ENCODE results near the gene LCLAT1.
"Not testable (repeated sequence)": the region's sequence is repeated elsewhere in the genome, so short reads cannot be mapped to it uniquely, and the experiment has no call there.

LCLAT1 gene

GRCh38 chr2:30629866-30630265 lies 182.8 kb downstream of the LCLAT1 start:
- H3K4me1 Mint-ChIP-seq = peaks cover 15% of the 10 kb centered on the region
- no peaks in the 10 kb centered on the region for H3K9me3 Mint-ChIP-seq
- DNase-seq (ENCODE audit: low spot score in 2 of 2) = no peak

DNA sequence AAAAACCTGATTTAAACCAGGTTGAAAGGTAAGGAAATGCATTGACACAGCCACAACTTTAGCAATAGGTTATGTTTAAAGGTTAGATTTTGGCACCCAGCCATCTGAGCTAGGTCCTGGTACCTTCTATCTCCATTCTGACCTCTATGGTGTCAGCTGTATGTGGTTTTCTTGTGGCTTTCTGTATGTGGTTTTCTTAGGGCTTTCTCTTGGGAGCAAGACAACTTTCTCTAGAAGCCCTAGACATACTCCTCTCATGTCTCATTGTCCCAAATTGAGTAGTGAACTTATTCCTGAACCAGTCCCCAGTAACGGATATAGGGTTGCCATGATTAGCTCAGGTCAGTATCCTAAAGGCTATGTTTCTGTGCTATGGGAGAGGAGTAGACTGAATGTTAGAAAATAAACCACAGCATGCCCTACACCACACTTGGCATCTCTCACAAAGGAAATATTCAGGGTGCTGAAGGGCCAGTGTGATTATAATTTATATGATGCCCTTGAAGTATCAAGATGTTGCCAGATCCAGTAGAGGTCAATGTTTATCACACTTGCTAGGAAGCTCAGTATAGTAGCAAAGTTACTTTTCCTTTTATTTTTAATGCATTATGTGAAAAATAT lies 184.1 kb downstream of the LCLAT1 start:
- Mint-ChIP-seq H3K36me3 (peaks cover 6% of the 10 kb centered on the region), H3K9me3 (no peaks in the 10 kb centered on the region), H3K27ac (no peak overlapping the region), H3K4me3 (no peak overlapping the region), H3K4me1 (peaks cover 11% of the 10 kb centered on the region)
- ATAC-seq = peak; percentile 16
- no peak for DNase-seq (ENCODE audit: low spot score in 2 of 2)

More at GRCh38 chr2:30629866-30630265, 182.8 kb downstream of the LCLAT1 start:
- no peak overlapping the region for H3K4me3 Mint-ChIP-seq
- H3K27ac Mint-ChIP-seq = no peak overlapping the region
- H3K36me3 Mint-ChIP-seq = peaks cover 6% of the 10 kb centered on the region
- no peak for ATAC-seq

GRCh38 chr2:30633039-30633438 lies 186.0 kb downstream of the LCLAT1 start:
- peaks cover 4% of the 10 kb centered on the region for H3K4me1 Mint-ChIP-seq
- no peak for DNase-seq (ENCODE audit: low spot score in 2 of 2)

DNA sequence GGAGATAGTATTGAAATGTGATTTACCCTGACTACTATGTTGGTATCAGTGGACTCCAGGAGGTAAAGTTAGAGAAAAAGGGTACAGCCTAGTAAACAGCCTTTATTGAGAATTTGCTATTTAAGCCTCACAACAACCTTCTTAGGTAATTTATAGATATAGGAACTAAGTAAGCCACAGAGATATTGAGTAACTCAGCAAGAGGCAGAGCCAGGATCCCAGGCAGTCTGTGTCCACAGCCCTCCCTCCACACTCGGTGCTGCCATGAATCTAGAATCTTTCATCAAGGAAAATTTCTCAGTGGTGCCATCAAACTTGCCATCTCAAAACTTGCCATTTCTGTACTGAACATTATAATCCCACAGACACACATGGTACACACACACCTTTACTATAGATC lies 189.3 kb downstream of the LCLAT1 start:
- H3K36me3 Mint-ChIP-seq = peaks cover 13% of the 10 kb centered on the region
- ATAC-seq (no peak), DNase-seq (ENCODE audit: low spot score in 2 of 2) (no peak)
- H3K4me3 Mint-ChIP-seq = no peak overlapping the region
- H3K4me1 Mint-ChIP-seq = peaks cover 1% of the 10 kb centered on the region
- H3K27ac Mint-ChIP-seq = no peak overlapping the region
- H3K9me3 Mint-ChIP-seq = no peaks in the 10 kb centered on the region

More at GRCh38 chr2:30633039-30633438, 186.0 kb downstream of the LCLAT1 start:
- ATAC-seq = no peak
- no peaks in the 10 kb centered on the region for H3K9me3 Mint-ChIP-seq
- peaks cover 6% of the 10 kb centered on the region for H3K36me3 Mint-ChIP-seq
- H3K4me3 Mint-ChIP-seq = no peak overlapping the region
- H3K27ac Mint-ChIP-seq = no peak overlapping the region

DNA sequence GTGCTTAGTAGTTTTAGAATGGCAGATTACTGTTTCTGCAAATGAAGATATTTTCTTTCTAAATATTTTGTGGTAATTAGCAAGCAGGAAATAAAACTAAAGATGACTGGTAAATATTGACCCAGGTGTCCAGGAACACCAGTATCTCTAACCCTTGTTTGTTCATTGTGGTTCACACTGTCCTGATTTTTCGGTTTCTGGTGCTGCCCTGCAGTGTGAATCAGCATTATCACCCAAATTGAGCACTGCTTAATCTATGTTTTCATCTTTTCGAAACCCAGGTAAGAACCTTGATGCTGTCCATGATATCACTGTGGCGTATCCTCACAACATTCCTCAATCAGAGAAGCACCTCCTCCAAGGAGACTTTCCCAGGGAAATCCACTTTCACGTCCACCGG lies 192.8 kb downstream of the LCLAT1 start:
- Mint-ChIP-seq H3K4me1 (no peaks in the 10 kb centered on the region), H3K27ac (no peak overlapping the region), H3K9me3 (no peaks in the 10 kb centered on the region), H3K4me3 (no peak overlapping the region), H3K36me3 (peaks cover 20% of the 10 kb centered on the region)
- no peak for DNase-seq (ENCODE audit: low spot score in 2 of 2)
- no peak for ATAC-seq

DNA sequence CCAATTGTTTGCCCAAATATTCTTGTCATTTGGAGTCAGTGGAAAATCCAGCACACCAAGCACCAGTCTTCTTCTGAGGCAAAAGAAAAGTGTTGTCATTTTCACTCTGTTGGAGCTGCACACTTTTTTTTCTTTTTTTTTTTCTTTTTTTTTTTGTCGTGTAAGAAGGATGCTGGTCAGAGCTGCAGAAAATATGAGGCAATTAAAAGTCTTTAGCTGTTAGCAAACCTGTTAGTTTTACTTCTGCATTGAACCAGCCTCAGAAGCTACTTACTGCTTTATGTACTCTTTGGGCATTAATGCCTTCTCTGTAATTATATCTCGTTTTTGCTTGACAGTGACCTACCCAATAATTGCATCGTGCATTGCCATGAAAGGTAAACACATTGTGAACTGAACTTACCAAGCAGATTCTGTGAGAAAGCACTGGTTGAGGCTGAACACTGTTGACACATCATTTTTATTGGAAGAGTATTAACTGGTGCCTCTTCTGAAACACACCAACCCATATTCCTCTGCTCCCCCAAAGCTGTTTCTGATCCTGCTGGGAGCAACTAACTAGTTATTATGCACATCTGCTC lies 194.8 kb downstream of the LCLAT1 start:
- no peak overlapping the region for H3K27ac Mint-ChIP-seq
- no peaks in the 10 kb centered on the region for H3K9me3 Mint-ChIP-seq

DNA sequence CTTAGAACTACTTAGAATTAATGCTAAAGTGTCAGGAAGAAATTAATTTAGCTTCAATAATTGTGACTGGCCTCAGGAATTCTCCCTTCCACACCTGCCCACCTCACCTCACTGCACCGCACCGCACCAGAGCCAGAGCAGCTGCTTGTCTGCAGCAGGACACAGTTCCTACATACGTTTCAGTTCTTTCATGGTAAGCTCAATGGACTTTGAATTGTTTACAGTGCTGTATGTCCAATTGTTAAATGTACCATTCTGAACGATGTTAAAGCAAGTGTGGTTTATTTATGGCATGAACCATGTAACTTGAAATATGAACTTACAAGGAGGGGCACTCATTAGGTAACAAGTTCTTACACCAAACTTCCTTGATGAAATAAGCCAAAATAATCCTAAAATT lies 196.0 kb downstream of the LCLAT1 start:
- H3K27ac Mint-ChIP-seq; H3K4me3 Mint-ChIP-seq; ATAC-seq; H3K4me1 Mint-ChIP-seq; H3K9me3 Mint-ChIP-seq; DNase-seq (ENCODE audit: low spot score in 2 of 2): not testable (repeated sequence)
- H3K36me3 Mint-ChIP-seq = peaks cover 20% of the 10 kb centered on the region

More for the DNA sequence above, 194.8 kb downstream of the LCLAT1 start:
- ATAC-seq (no peak), DNase-seq (ENCODE audit: low spot score in 2 of 2) (no peak)
- Mint-ChIP-seq H3K36me3 (peaks cover 20% of the 10 kb centered on the region), H3K4me1 (no peaks in the 10 kb centered on the region), H3K4me3 (no peak overlapping the region)

GRCh38 chr2:30643674-30644073 lies 196.6 kb downstream of the LCLAT1 start:
- no peak for ATAC-seq
- no peak for DNase-seq (ENCODE audit: low spot score in 2 of 2)
- H3K4me1 Mint-ChIP-seq = no peaks in the 10 kb centered on the region
- H3K36me3 Mint-ChIP-seq = peaks cover 20% of the 10 kb centered on the region
- H3K27ac Mint-ChIP-seq = no peak overlapping the region
- no peaks in the 10 kb centered on the region for H3K9me3 Mint-ChIP-seq
- no peak overlapping the region for H3K4me3 Mint-ChIP-seq

- Mint-ChIP-seq H3K36me3 (peaks cover 15% of the 10 kb centered on the region), H3K4me1 (no peaks in the 10 kb centered on the region), H3K9me3 (no peaks in the 10 kb centered on the region), H3K27ac (no peak overlapping the region), H3K4me3 (no peak overlapping the region)
- no peak for ATAC-seq
- no peak for DNase-seq (ENCODE audit: low spot score in 2 of 2)
These were observed 198.2 kb downstream of the LCLAT1 start for GRCh38 chr2:30645081-30645744.

GRCh38 chr2:30645745-30646119 lies 198.7 kb downstream of the LCLAT1 start:
- Mint-ChIP-seq H3K4me1 (no peaks in the 10 kb centered on the region), H3K36me3 (peaks cover 9% of the 10 kb centered on the region), H3K9me3 (no peaks in the 10 kb centered on the region), H3K4me3 (no peak overlapping the region), H3K27ac (no peak overlapping the region)
- no peak for ATAC-seq
- DNase-seq (ENCODE audit: low spot score in 2 of 2) = no peak

DNA sequence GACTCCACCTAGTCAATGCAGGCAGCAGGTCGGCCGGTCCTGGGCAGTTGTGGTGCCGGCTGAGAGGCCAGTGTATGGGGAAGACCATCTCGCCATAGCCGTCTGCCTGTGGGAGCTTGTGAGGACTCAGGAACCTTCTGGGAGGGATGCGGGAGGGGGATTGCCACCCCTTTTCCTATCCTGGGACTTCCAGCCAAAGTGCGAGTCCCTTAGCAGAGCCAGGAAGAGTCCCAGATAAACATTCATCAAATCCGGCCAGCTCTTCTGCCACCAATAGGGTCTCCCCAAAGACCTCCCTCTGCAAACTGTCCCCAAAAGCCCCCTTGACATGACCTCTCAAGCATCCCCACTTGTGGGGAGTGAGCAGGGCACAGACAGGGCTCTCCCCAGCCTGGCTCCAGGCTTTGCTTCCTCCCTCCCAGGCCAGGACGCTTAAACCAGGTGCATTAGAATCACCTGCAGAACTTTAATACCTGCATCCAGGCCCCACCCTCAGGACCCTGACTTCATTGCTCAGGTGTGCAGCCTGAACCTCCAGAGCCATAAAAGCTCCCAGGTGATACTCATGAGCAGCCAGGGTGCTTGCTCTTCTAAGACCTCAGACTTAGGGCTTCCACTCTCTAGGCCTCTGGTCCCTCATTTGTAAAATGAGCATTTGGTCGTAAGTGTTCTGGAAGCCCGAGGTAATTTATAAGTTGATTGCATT lies 200.9 kb downstream of the LCLAT1 start:
- no peak overlapping the region for H3K27ac Mint-ChIP-seq
- no peaks in the 10 kb centered on the region for H3K4me1 Mint-ChIP-seq
- ATAC-seq (no peak), DNase-seq (ENCODE audit: low spot score in 2 of 2) (no peak)
- no peaks in the 10 kb centered on the region for H3K36me3 Mint-ChIP-seq
- H3K9me3 Mint-ChIP-seq = no peaks in the 10 kb centered on the region
- no peak overlapping the region for H3K4me3 Mint-ChIP-seq

- no peak overlapping the region for H3K27ac Mint-ChIP-seq
- H3K36me3 Mint-ChIP-seq = no peaks in the 10 kb centered on the region
- ATAC-seq (no peak), DNase-seq (ENCODE audit: low spot score in 2 of 2) (no peak)
- no peaks in the 10 kb centered on the region for H3K9me3 Mint-ChIP-seq
- H3K4me1 Mint-ChIP-seq = no peaks in the 10 kb centered on the region
- no peak overlapping the region for H3K4me3 Mint-ChIP-seq
These were observed 202.2 kb downstream of the LCLAT1 start for GRCh38 chr2:30649278-30649677.

DNA sequence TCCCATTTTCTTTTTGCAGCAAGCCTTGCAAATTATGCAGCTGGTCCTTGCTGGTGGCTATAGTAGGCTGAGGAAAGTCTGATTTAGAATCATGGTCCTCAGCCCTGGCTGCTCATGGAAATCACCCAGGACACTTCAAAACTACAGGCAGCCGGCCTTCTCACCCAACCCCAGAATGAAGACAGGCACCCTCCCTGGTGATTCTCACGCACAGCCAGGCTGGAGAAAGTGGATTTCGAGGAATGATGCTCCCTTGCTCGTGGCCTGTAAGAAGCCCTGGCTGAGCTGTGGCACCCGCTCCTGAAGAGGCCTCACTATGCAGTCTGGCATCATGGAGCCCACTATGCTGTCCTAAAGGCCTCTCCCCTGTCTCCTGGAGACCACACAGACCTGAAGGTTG lies 202.8 kb downstream of the LCLAT1 start:
- no peaks in the 10 kb centered on the region for H3K36me3 Mint-ChIP-seq
- H3K4me1 Mint-ChIP-seq = no peaks in the 10 kb centered on the region
- H3K27ac Mint-ChIP-seq = no peak overlapping the region
- H3K9me3 Mint-ChIP-seq = no peaks in the 10 kb centered on the region
- ATAC-seq (no peak), DNase-seq (ENCODE audit: low spot score in 2 of 2) (no peak)
- H3K4me3 Mint-ChIP-seq = no peak overlapping the region

DNA sequence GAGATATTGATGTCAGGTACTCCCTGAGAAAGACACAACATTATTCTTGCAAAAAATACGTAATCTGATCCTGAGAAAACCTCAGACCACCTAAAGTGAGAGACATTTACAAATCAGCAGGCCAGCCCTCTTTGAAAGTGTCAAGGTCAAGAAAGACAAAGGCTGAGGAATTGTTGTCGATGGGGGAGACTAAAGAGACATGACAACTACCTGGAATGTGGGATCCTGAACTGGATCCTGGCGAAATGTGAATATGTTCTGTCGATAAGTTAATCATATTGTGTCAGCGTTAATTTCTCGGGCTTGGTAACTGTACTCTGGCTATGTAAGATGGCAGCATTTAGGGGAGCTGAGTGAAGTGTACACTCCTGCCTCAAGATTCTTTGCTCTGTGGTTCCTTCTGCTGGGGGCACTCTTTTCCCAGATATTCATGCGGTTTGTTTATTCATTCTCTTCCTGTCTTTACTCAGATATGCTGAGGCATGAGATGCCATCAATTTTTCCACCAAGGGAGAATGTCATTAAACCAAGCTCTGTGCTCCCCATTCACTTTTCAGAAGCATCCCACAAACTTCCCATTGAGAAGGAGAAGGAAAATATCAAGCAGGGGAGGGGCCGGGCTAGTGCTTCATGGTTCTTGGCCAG lies 205.3 kb downstream of the LCLAT1 start:
- DNase-seq (ENCODE audit: low spot score in 2 of 2) = no peak
- peaks cover 11% of the 10 kb centered on the region for H3K4me1 Mint-ChIP-seq

GRCh38 chr2:30653847-30654246 lies 206.8 kb downstream of the LCLAT1 start:
- Mint-ChIP-seq H3K4me1 (peaks cover 11% of the 10 kb centered on the region), H3K27ac (no peak overlapping the region), H3K36me3 (no peaks in the 10 kb centered on the region), H3K9me3 (no peaks in the 10 kb centered on the region), H3K4me3 (no peak overlapping the region)
- no peak for DNase-seq (ENCODE audit: low spot score in 2 of 2)
- ATAC-seq = peak; percentile 87

More for the DNA sequence above, 205.3 kb downstream of the LCLAT1 start:
- H3K36me3 Mint-ChIP-seq = no peaks in the 10 kb centered on the region
- no peak for ATAC-seq
- H3K4me3 Mint-ChIP-seq = no peak overlapping the region
- no peaks in the 10 kb centered on the region for H3K9me3 Mint-ChIP-seq
- H3K27ac Mint-ChIP-seq = no peak overlapping the region

Measured in stimulated activated effector memory CD8-positive, alpha-beta T cell treated with anti-CD3 and anti-CD28 coated beads, Interleukin-12 subunit alpha, Interleukin-12 subunit beta, amount 100 ng/mL, for 72 hours (primary cell).